22Rv1 (cell line): ENCODE data around the gene ROR1.

Experiments
- CTCF ChIP-seq: fragments of 450-650 bp; IDR thresholded peaks from 2 replicates; pipeline ENCODE4 v1.5.1; 2017; ENCODE audit warnings: mild to moderate bottlenecking
- ZFX ChIP-seq: fragments of 450-650 bp; IDR thresholded peaks from 2 replicates; pipeline ENCODE4 v1.6.1; 2017; ENCODE audit warnings: antibody characterized with exemption, borderline replicate concordance

- TF ChIP-seq CTCF (no peak), ZFX (no peak)
Measured at GRCh38 chr1:63971557-63971956, 197.7 kb downstream of the ROR1 start.
